Right atrium auricular region (tissue), 2 donors: ENCODE data around the gene CSE1L. TPM values are rescaled to one million over a fixed set of nuclear protein-coding genes. Genes with fewer than 3 reads are reported as not detected.

Experiments
- DNase-seq: peaks from one replicate; pipeline ENCODE4 v3.0.0-alpha.2; 2019; ENCODE audit warnings: low spot score
- H3K27ac ChIP-seq, 2 donors: fragments of 200-600 bp; sonication (generic); 1 replicate in 1 of 2; 2 replicates in 1 of 2; pipeline ENCODE4 v1.5.1; 2016 to 2019
- H3K27me3 ChIP-seq, 2 donors: fragments of 200-600 bp; sonication (generic); one replicate each; pipeline versions ENCODE4 v1.5.1 to v1.6.0; 2017 to 2019
- H3K36me3 ChIP-seq: fragments of 200-600 bp; sonication (generic); one replicate; pipeline ENCODE4 v1.5.1; 2016
- H3K4me1 ChIP-seq, 2 donors: fragments of 200-600 bp; sonication (generic); one replicate each; pipeline versions ENCODE4 v1.5.1 to v1.6.0; 2017 to 2019
- H3K4me3 ChIP-seq, 2 donors: fragments of 200-600 bp; sonication (generic); 1 replicate in 1 of 2; 2 replicates in 1 of 2; pipeline ENCODE4 v1.5.1; 2017 to 2019; ENCODE audit warnings: mild to moderate bottlenecking in 1 of 2, moderate library complexity in 1 of 2
- H3K9me3 ChIP-seq, 2 donors: fragments of 200-600 bp; sonication (generic); one replicate each; pipeline ENCODE4 v1.5.1; 2019
- CTCF ChIP-seq, 2 donors: fragments of 200-600 bp; sonication (generic); IDR thresholded peaks; one replicate each; pipeline ENCODE4 v1.5.1; 2019; ENCODE audit warnings: antibody characterized with exemption in 2 of 2
- total RNA-seq, 2 donors: library from RNA; depleted of rRNA; stranded (reverse); fragments of >200 nt; gene quantifications; one replicate each; pipeline ENCODE4 v1.1.0, GENCODE V29; 2016

Gene CSE1L
- total RNA-seq, 2 donors from 2014 or later: 27.0 to 32.0 TPM

GRCh38 chr20:49138431-49138830, 92.3 kb downstream of the CSE1L start:
- Histone ChIP-seq H3K27me3 (no peaks in the 10 kb centered on the region), H3K4me3 (no peak overlapping the region), H3K4me1 (no peaks in the 10 kb centered on the region), H3K36me3 (peaks cover 8% of the 10 kb centered on the region), H3K9me3 (no peaks in the 10 kb centered on the region), H3K27ac (no peak overlapping the region)
- DNase-seq: no peak
- TF ChIP-seq CTCF (IDR thresholded peaks at IDR 0.05): no peak

GRCh38 chr20:49140411-49140810, 94.3 kb downstream of the CSE1L start:
- H3K27me3 ChIP-seq: no peaks in the 10 kb centered on the region
- peaks cover 15% of the 10 kb centered on the region for H3K36me3 ChIP-seq
- H3K27ac ChIP-seq: no peak overlapping the region
- H3K4me3 ChIP-seq: no peak overlapping the region
- H3K4me1 ChIP-seq: no peaks in the 10 kb centered on the region
- no peak for DNase-seq
- H3K9me3 ChIP-seq: no peaks in the 10 kb centered on the region
- TF ChIP-seq CTCF (IDR thresholded peaks at IDR 0.05): no peak

- no peak overlapping the region for H3K27ac ChIP-seq
- no peak for TF ChIP-seq CTCF (IDR thresholded peaks at IDR 0.05)
Observed at GRCh38 chr20:49140834-49141233, 94.7 kb downstream of the CSE1L start.

More at GRCh38 chr20:49140834-49141233, 94.7 kb downstream of the CSE1L start:
- Histone ChIP-seq H3K27me3 (no peaks in the 10 kb centered on the region), H3K9me3 (no peaks in the 10 kb centered on the region), H3K36me3 (peaks cover 15% of the 10 kb centered on the region), H3K4me3 (no peak overlapping the region), H3K4me1 (no peaks in the 10 kb centered on the region)
- DNase-seq: no peak

Other genes with a start within 250 kb of the CSE1L start
- gene PREX1, start 218.3 kb upstream of the CSE1L start, total RNA-seq: 10 to 100 TPM; 11.5 to 21.7 TPM
- 10 to 100 TPM; 31.5 to 46.5 TPM for gene ARFGEF2, start 124.6 kb upstream of the CSE1L start, total RNA-seq
- gene STAU1, start 142.0 kb downstream of the CSE1L start, total RNA-seq: 10 to 100 TPM; 62.9 to 77.0 TPM
- gene DDX27, start 173.1 kb downstream of the CSE1L start, total RNA-seq: 10 to 100 TPM; 10.2 to 20.6 TPM
- gene ZNFX1, start 231.7 kb downstream of the CSE1L start, total RNA-seq: 10 to 100 TPM; 20.7 to 33.6 TPM